ENCODE data around the gene LRRFIP1. TPM values are rescaled to one million over a fixed set of nuclear protein-coding genes. Genes with fewer than 3 reads are reported as not detected.

The LRRFIP1 gene
- total and polyA plus RNA-seq, 2 donors (not counting 3 experiments of a cell fraction or from before 2014, with no cell fraction given), result 39.2 to 179 TPM

GRCh38 chr2:237662671-237663093 lies 35.3 kb downstream of the LRRFIP1 start:
- H3K9me3 ChIP-seq (replicated peaks; ENCODE audit: control insufficient read depth, insufficient read depth, low read length), result no peaks in the 10 kb centered on the region
- intact Hi-C loops (cut with micrococcal nuclease), result no loop called here
- dilution Hi-C loops (cut with MboI; ENCODE audit: extremely low pct_ligation_motif_present, low sequenced_read_pairs), result no loop called here
- no peak overlapping the region for H3K4me2 ChIP-seq (ENCODE audit: insufficient read depth, low read length)
- ChIA-PET CTCF (interaction anchor here (0.8 to 1.6 kb wide), 4 partner anchors 10 to 150 kb away, joined by 3 to 12 read pairs (median 5); no protein-coding TSS in a partner anchor), POLR2A (no interaction called here)
- no peak overlapping the region for H3K27ac ChIP-seq (ENCODE audit: insufficient read depth, low read depth, low read length)
- H2AFZ ChIP-seq (ENCODE audit: low read depth, low read length), result no peak overlapping the region
- no peaks in the 10 kb centered on the region for H3K9me1 ChIP-seq (replicated peaks; ENCODE audit: control insufficient read depth, extremely low read depth, insufficient read depth, low read length)
- BruUV-seq (replicated peaks), result no TSS peak
- H3K4me1 ChIP-seq (ENCODE audit: control insufficient read depth, extremely low read depth, insufficient read depth, low read length), result no peaks in the 10 kb centered on the region
- peak; percentile 77 for FAIRE-seq
- no peak for TF ChIP-seq MYC (IDR thresholded peaks at IDR 0.05; ENCODE audit: low read depth, low read length)
- TF ChIP-seq POLR2A (IDR thresholded peaks at IDR 0.05; ENCODE audit: low read depth, low read length), result no peak
- no peak for TF ChIP-seq JUN (IDR thresholded peaks at IDR 0.05; ENCODE audit: borderline replicate concordance, insufficient read depth, insufficient read length, low read depth)
- no peak for TF ChIP-seq EZH2 (IDR thresholded peaks at IDR 0.05; ENCODE audit: borderline replicate concordance, low read depth, low read length, severe bottlenecking)
- TF ChIP-seq, protein P1, sequence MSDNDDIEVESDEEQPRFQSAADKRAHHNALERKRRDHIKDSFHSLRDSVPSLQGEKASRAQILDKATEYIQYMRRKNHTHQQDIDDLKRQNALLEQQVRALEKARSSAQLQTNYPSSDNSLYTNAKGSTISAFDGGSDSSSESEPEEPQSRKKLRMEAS (IDR thresholded peaks at IDR 0.05; ENCODE audit: insufficient read depth, insufficient read length), result no peak
- no peak for TF ChIP-seq GATA2 (IDR thresholded peaks at IDR 0.05; ENCODE audit: insufficient read depth, insufficient read length, low read depth, low read length)
- no peak for TF ChIP-seq CTCF (IDR thresholded peaks at IDR 0.05; ENCODE audit: extremely low read depth in 1 of 2, insufficient read depth in 1 of 2, low read depth in 1 of 2, low read length in 2 of 2)
- TF ChIP-seq FOS (IDR thresholded peaks at IDR 0.05; ENCODE audit: borderline replicate concordance, insufficient read depth, low read length), result no peak
- no peak for TF ChIP-seq POLR2AphosphoS5 (IDR thresholded peaks at IDR 0.05; ENCODE audit: insufficient read depth, low read depth, low read length)
- no peaks in the 10 kb centered on the region for H3K36me3 ChIP-seq (ENCODE audit: control insufficient read depth in 2 of 2, extremely low read depth in 1 of 2, insufficient read depth in 2 of 2, low read length in 2 of 2)
- H3K27me3 ChIP-seq (ENCODE audit: control insufficient read depth in 2 of 2, insufficient read depth in 2 of 2, low read length in 2 of 2), result no peaks in the 10 kb centered on the region
- H3K79me2 ChIP-seq (ENCODE audit: control insufficient read depth, insufficient read depth, low read length), result no peaks in the 10 kb centered on the region
- no peaks in the 10 kb centered on the region for H4K20me1 ChIP-seq (replicated peaks; ENCODE audit: control insufficient read depth, extremely low read depth, insufficient read depth, low read length)
- peak; percentile 78 for DNase-seq (ENCODE audit: low read depth, low spot score)
- no peak overlapping the region for H3K4me3 ChIP-seq (replicated peaks in 1 of 3; ENCODE audit: insufficient read depth in 1 of 3, low read depth in 1 of 3, low read length in 3 of 3)
- no peak overlapping the region for H3K9ac ChIP-seq (replicated peaks; ENCODE audit: extremely low read depth, insufficient read depth, low read length)

Data from endothelial cell of umbilical vein (primary cell).